IMR-90 (cell line): Measurements from ENCODE around the gene HCK.

Experiments used
- CTCF ChIP-seq: conservative IDR thresholded peaks from 2 replicates; pipeline ENCODE4 v1.5.1; 2012; ENCODE audit warnings: mild to moderate bottlenecking, low read depth, low read length, improper control_type of control experiment
- NFE2L2 ChIP-seq: fragments of 150-350 bp; IDR thresholded peaks from 2 replicates; pipeline ENCODE4 v1.6.1; 2016; ENCODE audit warnings: low read depth, mild to moderate bottlenecking, low read length

- TF ChIP-seq CTCF (no peak), NFE2L2 (no peak)
Measured at GRCh38 chr20:32108814-32109391, 56.9 kb downstream of the HCK start.
